OCI-LY1 (cell line): ENCODE results near the gene LRRFIP2.

Source experiments
- CTCF ChIP-seq: fragments of 200-600 bp; sonication (generic), shearing (Covaris generic); IDR thresholded peaks from 2 replicates; pipeline ENCODE4 v1.5.1; 2017; ENCODE audit warnings: mild to moderate bottlenecking, antibody characterized with exemption, low read length, moderate library complexity, mixed read lengths
- EZH2 ChIP-seq: fragments of 200-600 bp; sonication (generic), shearing (Covaris generic); IDR thresholded peaks from 2 replicates; pipeline ENCODE4 v1.8.0; 2017; ENCODE audit warnings: borderline replicate concordance, mixed run types, mild to moderate bottlenecking, antibody characterized with exemption, low read length, moderate library complexity, mixed read lengths

- TF ChIP-seq CTCF (no peak), EZH2 (no peak)
These were observed 35.6 kb downstream of the LRRFIP2 start for GRCh38 chr3:37138816-37139215.
